NCI-H774 (cell line): ENCODE results near the gene CST7.

Experiments used
- DNase-seq: peaks from one replicate; lab custom pipeline; 2025; lab: John Stamatoyannopoulos, UW

Gene CST7

GRCh38 chr20:24950836-24951525 lies 1.9 kb downstream of the CST7 start:
- DNase-seq: no peak

- DNase-seq: no peak
Measured at GRCh38 chr20:24951536-24952083, 2.5 kb downstream of the CST7 start.

- DNase-seq: no peak
Measured at GRCh38 chr20:24952376-24953208, 3.5 kb downstream of the CST7 start.

- DNase-seq: no peak
Measured at GRCh38 chr20:24953209-24953575, 4.1 kb downstream of the CST7 start.

GRCh38 chr20:24953621-24954133 lies 4.6 kb downstream of the CST7 start:
- no peak for DNase-seq

GRCh38 chr20:24954151-24954550 lies 5.1 kb downstream of the CST7 start:
- DNase-seq: no peak

- no peak for DNase-seq
Measured at GRCh38 chr20:24954566-24954965, 5.5 kb downstream of the CST7 start.

GRCh38 chr20:24955045-24955444 lies 6.0 kb downstream of the CST7 start:
- no peak for DNase-seq

GRCh38 chr20:24956001-24956841 lies 7.2 kb downstream of the CST7 start:
- DNase-seq: no peak

GRCh38 chr20:24957326-24958016 lies 8.4 kb downstream of the CST7 start:
- no peak for DNase-seq

GRCh38 chr20:24958506-24959385 lies 9.7 kb downstream of the CST7 start:
- DNase-seq: no peak

- DNase-seq: no peak
Measured at GRCh38 chr20:24959591-24960301, 10.7 kb downstream of the CST7 start.

- DNase-seq: no peak
Measured at GRCh38 chr20:24960302-24960801, 11.3 kb downstream of the CST7 start.

- DNase-seq: no peak
Measured at GRCh38 chr20:24960861-24961260, 11.8 kb downstream of the CST7 start.

GRCh38 chr20:24961384-24962181 lies 12.5 kb downstream of the CST7 start:
- DNase-seq: no peak

- DNase-seq: no peak
Measured at GRCh38 chr20:24962182-24962492, 13.1 kb downstream of the CST7 start.

- no peak for DNase-seq
Measured at GRCh38 chr20:24962510-24962909, 13.4 kb downstream of the CST7 start.

GRCh38 chr20:24963672-24964505 lies 14.8 kb downstream of the CST7 start:
- no peak for DNase-seq
